Vagina (tissue), 2 donors: Measurements from ENCODE around the gene IDH2. TPM values are rescaled to one million over a fixed set of nuclear protein-coding genes. Genes with fewer than 3 reads are reported as not detected.

Experiments
- DNase-seq, 2 donors: peaks; one replicate each; pipeline ENCODE4 v3.0.0-alpha.2; 2017; ENCODE audit errors: extremely low spot score in 2 of 2
- H3K27ac ChIP-seq: fragments of 200-600 bp; sonication (generic); one replicate; pipeline ENCODE4 v1.5.1; 2019
- H3K27me3 ChIP-seq: fragments of 200-600 bp; sonication (generic); one replicate; pipeline ENCODE4 v1.5.1; 2019
- H3K36me3 ChIP-seq, 2 donors: fragments of 200-600 bp; sonication (generic); one replicate each; pipeline ENCODE4 v1.5.1; 2017 to 2019
- H3K4me1 ChIP-seq: fragments of 200-600 bp; sonication (generic); one replicate; pipeline ENCODE4 v1.5.1; 2019
- H3K4me3 ChIP-seq, 2 donors: fragments of 200-600 bp; sonication (generic); 1 replicate in 1 of 2; 2 replicates in 1 of 2; pipeline ENCODE4 v1.5.1; 2016 to 2019
- H3K9me3 ChIP-seq: fragments of 200-600 bp; sonication (generic); one replicate; pipeline ENCODE4 v1.5.1; 2019
- CTCF ChIP-seq, 3 experiments: fragments of 450-650 bp in 2 of 3; fragments of 200-600 bp in 1 of 3; sonication (generic) in 1 of 3; IDR thresholded peaks; one replicate each; pipeline ENCODE4 v1.5.1; 2017 to 2019; ENCODE audit warnings: antibody characterized with exemption in 3 of 3, mild to moderate bottlenecking in 2 of 3, moderate library complexity in 2 of 3
- POLR2A ChIP-seq, 2 donors: fragments of 450-650 bp; IDR thresholded peaks; one replicate each; pipeline ENCODE4 v1.6.1; 2017; ENCODE audit warnings: antibody characterized with exemption in 2 of 2, mild to moderate bottlenecking in 2 of 2, moderate library complexity in 2 of 2
- POLR2AphosphoS5 ChIP-seq, 2 donors: sonication (generic); formaldehyde crosslinking; IDR thresholded peaks; one replicate each; pipeline ENCODE4 v1.9.0; 2017; ENCODE audit warnings: antibody characterized with exemption in 2 of 2, mild to moderate bottlenecking in 2 of 2, low read depth in 1 of 2; ENCODE audit not compliant: insufficient read depth in 1 of 2
- intact Hi-C: fragments of 100-400 bp; cut with DNase I; formaldehyde crosslinking; loops from one replicate; pipeline ENCODE4 v1.15.1; 2023
- total RNA-seq: library from RNA; depleted of rRNA; stranded (reverse); fragments of >200 nt; gene quantifications from one replicate; pipeline ENCODE4 v1.2.3, GENCODE V29; 2016

Gene IDH2
- total RNA-seq, 1 donor from 2014 or later = 39.3 TPM

GRCh38 chr15:90047956-90048575 lies 54.2 kb downstream of the IDH2 start:
- TF ChIP-seq POLR2AphosphoS5 (IDR thresholded peaks at IDR 0.05; ENCODE audit: insufficient read depth in 1 of 2, low read depth in 1 of 2) (no peak), POLR2A (IDR thresholded peaks at IDR 0.05) (no peak), CTCF (IDR thresholded peaks at IDR 0.05) (no peak)
- Histone ChIP-seq H3K4me3 (no peak overlapping the region), H3K27me3 (no peaks in the 10 kb centered on the region), H3K27ac (no peak overlapping the region), H3K9me3 (no peaks in the 10 kb centered on the region), H3K36me3 (no peaks in the 10 kb centered on the region), H3K4me1 (peaks cover 36% of the 10 kb centered on the region)
- no peak for DNase-seq
- intact Hi-C loops = no loop called here

- no peaks in the 10 kb centered on the region for H3K27me3 ChIP-seq
- TF ChIP-seq POLR2AphosphoS5 (IDR thresholded peaks at IDR 0.05; ENCODE audit: insufficient read depth in 1 of 2, low read depth in 1 of 2) (peak; percentile 50 to 63), POLR2A (IDR thresholded peaks at IDR 0.05) (no peak)
- peaks cover 36% of the 10 kb centered on the region for H3K4me1 ChIP-seq
- H3K27ac ChIP-seq = peak overlapping the region; percentile 54
- no peaks in the 10 kb centered on the region for H3K9me3 ChIP-seq
- intact Hi-C loops = no loop called here
- no peak for DNase-seq
- H3K36me3 ChIP-seq = no peaks in the 10 kb centered on the region
- no peak overlapping the region for H3K4me3 ChIP-seq
Observed at GRCh38 chr15:90046911-90047392, 55.3 kb downstream of the IDH2 start.

- intact Hi-C loops = no loop called here
- H3K4me1 ChIP-seq = peaks cover 36% of the 10 kb centered on the region
- H3K27ac ChIP-seq = peak overlapping the region; percentile 54
- H3K4me3 ChIP-seq = no peak overlapping the region
- DNase-seq = no peak
- no peaks in the 10 kb centered on the region for H3K9me3 ChIP-seq
- TF ChIP-seq POLR2A (IDR thresholded peaks at IDR 0.05) = no peak
- TF ChIP-seq POLR2AphosphoS5 (IDR thresholded peaks at IDR 0.05; ENCODE audit: insufficient read depth in 1 of 2, low read depth in 1 of 2) = no peak
- no peak for TF ChIP-seq CTCF (IDR thresholded peaks at IDR 0.05)
- no peaks in the 10 kb centered on the region for H3K36me3 ChIP-seq
- H3K27me3 ChIP-seq = no peaks in the 10 kb centered on the region
Observed at GRCh38 chr15:90046289-90046688, 56.0 kb downstream of the IDH2 start.

GRCh38 chr15:90044916-90045371 lies 57.3 kb downstream of the IDH2 start:
- Histone ChIP-seq H3K36me3 (no peaks in the 10 kb centered on the region), H3K9me3 (no peaks in the 10 kb centered on the region), H3K27me3 (no peaks in the 10 kb centered on the region), H3K4me3 (no peak overlapping the region), H3K27ac (no peak overlapping the region), H3K4me1 (peaks cover 41% of the 10 kb centered on the region)
- no peak for DNase-seq
- TF ChIP-seq POLR2AphosphoS5 (IDR thresholded peaks at IDR 0.05; ENCODE audit: insufficient read depth in 1 of 2, low read depth in 1 of 2) (no peak), CTCF (IDR thresholded peaks at IDR 0.05) (no peak), POLR2A (IDR thresholded peaks at IDR 0.05) (no peak)
- intact Hi-C loops = no loop called here

GRCh38 chr15:90044191-90044590 lies 58.1 kb downstream of the IDH2 start:
- no peaks in the 10 kb centered on the region for H3K36me3 ChIP-seq
- H3K4me1 ChIP-seq = peaks cover 46% of the 10 kb centered on the region
- intact Hi-C loops = no loop called here
- DNase-seq = no peak
- no peaks in the 10 kb centered on the region for H3K9me3 ChIP-seq
- no peaks in the 10 kb centered on the region for H3K27me3 ChIP-seq
- no peak overlapping the region for H3K4me3 ChIP-seq
- H3K27ac ChIP-seq = no peak overlapping the region
- TF ChIP-seq POLR2A (IDR thresholded peaks at IDR 0.05) (no peak), POLR2AphosphoS5 (IDR thresholded peaks at IDR 0.05; ENCODE audit: insufficient read depth in 1 of 2, low read depth in 1 of 2) (no peak), CTCF (IDR thresholded peaks at IDR 0.05) (no peak)
